ENCODE measurements around the gene TMEM95. TPM values are rescaled to one million over a fixed set of nuclear protein-coding genes. Genes with fewer than 3 reads are reported as not detected.

TMEM95 gene
- total and polyA plus RNA-seq, 2 experiments from 2014 or later = not detected

GRCh38 chr17:7369825-7370224 is 14.9 kb downstream of the TMEM95 start:
- H3K4me1 Mint-ChIP-seq = peaks cover 26% of the 10 kb centered on the region
- H3K27me3 Mint-ChIP-seq (ENCODE audit: insufficient read depth, low read depth, poor library complexity) = peaks cover 9% of the 10 kb centered on the region
- Histone ChIP-seq H3K9me2 (ENCODE audit: insufficient read depth) (no peaks in the 10 kb centered on the region), H3K79me2 (replicated peaks; ENCODE audit: insufficient read depth) (no peaks in the 10 kb centered on the region), H3F3A (replicated peaks; ENCODE audit: low read depth) (0 out of 2 replicates have a peak, but pooled peaks cover 5% of the 10 kb centered on the region), H2AFZ (no peak overlapping the region; the same call in 1 of the 2 replicates), H3K4me2 (no peak overlapping the region), H3K4me3 (no peak overlapping the region), H3K36me3 (ENCODE audit: insufficient read depth) (no peaks in the 10 kb centered on the region), H4K20me1 (replicated peaks; ENCODE audit: insufficient read depth) (no peaks in the 10 kb centered on the region), H3K4me1 (ENCODE audit: insufficient read depth) (peaks cover 28% of the 10 kb centered on the region), H3K27ac (ENCODE audit: low read depth) (no peak overlapping the region), H3K27me3 (ENCODE audit: insufficient read depth) (no peaks in the 10 kb centered on the region)
- DNase-seq (ENCODE audit: low spot score) = no peak
- no peaks in the 10 kb centered on the region for H3K9me3 Mint-ChIP-seq
- ATAC-seq = no peak
- H3K4me3 Mint-ChIP-seq = no peak overlapping the region
- TF ChIP-seq STAT1 (IDR thresholded peaks at IDR 0.05; ENCODE audit: unreplicated experiment) (no peak), ZNF331 (CRISPR knock-in tag; IDR thresholded peaks at IDR 0.05; ENCODE audit: low read depth) (no peak), EZH2 (IDR thresholded peaks at IDR 0.05; ENCODE audit: low read depth, unreplicated experiment) (no peak), REST (IDR thresholded peaks at IDR 0.05; ENCODE audit: unreplicated experiment) (no peak), CTCF (conservative IDR thresholded peaks at IDR 0.05; ENCODE audit: low read depth in 2 of 2) (no peak), ZNF114 (CRISPR knock-in tag; IDR thresholded peaks at IDR 0.05) (no peak), EZH2phosphoT487 (IDR thresholded peaks at IDR 0.05; ENCODE audit: unreplicated experiment) (no peak), ZNF462 (CRISPR knock-in tag; IDR thresholded peaks at IDR 0.05) (no peak), JUNB (IDR thresholded peaks at IDR 0.05; ENCODE audit: unreplicated experiment) (no peak), ETS1 (IDR thresholded peaks at IDR 0.05) (no peak), CREB1 (CRISPR knock-in tag; IDR thresholded peaks at IDR 0.05; ENCODE audit: low read depth) (no peak)
- H3K36me3 Mint-ChIP-seq (ENCODE audit: low read depth) = no peaks in the 10 kb centered on the region
- H3K27ac Mint-ChIP-seq = no peak overlapping the region

Data from GM23338 (cell line).